Smooth muscle cell (in vitro differentiated cells): ENCODE measurements around the gene KRT77. TPM values are rescaled to one million over a fixed set of nuclear protein-coding genes. Genes with fewer than 3 reads are reported as not detected.
A peak's percentile ranks its signal among the peaks of the same experiment; 100 is the strongest.

ENCODE experiments used
- DNase-seq: peaks from one replicate; lab custom pipeline; 2025; ENCODE audit not compliant: unreplicated experiment; lab: John Stamatoyannopoulos, UW
- H2AFZ ChIP-seq: fragments of 200-600 bp; sonication (generic); 2 replicates; pipeline ENCODE4 v1.6.0; 2016; ENCODE audit warnings: antibody characterized with exemption, low read depth, mild to moderate bottlenecking
- H3F3A ChIP-seq: fragments of 200-600 bp; sonication (generic); 2 replicates; pipeline ENCODE4 v1.6.0; 2017; ENCODE audit warnings: antibody characterized with exemption, low read depth
- H3K27ac ChIP-seq: fragments of 200-600 bp; sonication (generic); 2 replicates; pipeline ENCODE4 v1.5.1; 2016; ENCODE audit warnings: low read depth, mild to moderate bottlenecking
- H3K27me3 ChIP-seq: fragments of 200-600 bp; sonication (generic); 2 replicates; pipeline ENCODE4 v1.6.1; 2016; ENCODE audit warnings: low read depth, mild to moderate bottlenecking
- H3K36me3 ChIP-seq: fragments of 200-600 bp; sonication (generic); 2 replicates; pipeline ENCODE4 v1.5.1; 2016; ENCODE audit warnings: low read depth
- H3K4me1 ChIP-seq: fragments of 200-600 bp; sonication (generic); 2 replicates; pipeline ENCODE4 v1.5.1; 2016; ENCODE audit warnings: low read depth
- H3K4me2 ChIP-seq: fragments of 200-600 bp; sonication (generic); 2 replicates; pipeline ENCODE4 v1.6.0; 2016; ENCODE audit warnings: mild to moderate bottlenecking
- H3K4me3 ChIP-seq: fragments of 200-600 bp; sonication (generic); 2 replicates; pipeline ENCODE4 v1.5.1; 2016; ENCODE audit warnings: mild to moderate bottlenecking
- H3K79me2 ChIP-seq: fragments of 200-600 bp; sonication (generic); 2 replicates; pipeline ENCODE4 v1.6.0; 2016; ENCODE audit warnings: low read depth, mild to moderate bottlenecking
- H3K9ac ChIP-seq: fragments of 200-600 bp; sonication (generic); 2 replicates; pipeline ENCODE4 v1.6.0; 2016; ENCODE audit warnings: low read depth
- H3K9me3 ChIP-seq: fragments of 200-600 bp; sonication (generic); replicated peaks from 2 replicates; pipeline ENCODE4 v1.5.1; 2016; ENCODE audit warnings: low read depth
- H4K20me1 ChIP-seq: fragments of 200-600 bp; sonication (generic); 2 replicates; pipeline ENCODE4 v1.6.0; 2016; ENCODE audit warnings: low read depth
- WGBS: methylation state at CpG from one replicate; pipeline ENCODE4 v1.1.7; 2016; ENCODE audit warnings: low lambda C conversion rate; 5-methylcytosine and 5-hydroxymethylcytosine counted together
- polyA plus RNA-seq: library from polyadenylated mRNA; unstranded; fragments of >200 nt; fragmentation: Nextera tagmentation; extraction: Ambion mirVana; gene quantifications from 2 replicates; pipeline ENCODE4 v1.2.1, GENCODE V29; 2016
- total RNA-seq: library from RNA; depleted of rRNA; stranded (reverse); fragments of >200 nt; gene quantifications from 2 replicates; pipeline ENCODE4 v1.2.3, GENCODE V29; 2014
- TF ChIP-seq, protein P1 (sequence below): fragments of 200-600 bp; sonication (generic); IDR thresholded peaks from 2 replicates; pipeline ENCODE4 v1.5.1; 2017; ENCODE audit warnings: borderline replicate concordance, mild to moderate bottlenecking, antibody characterized with exemption; ENCODE audit not compliant: insufficient read depth, poor library complexity, severe bottlenecking

KRT77 gene
- total and polyA plus RNA-seq, 2 experiments from 2014 or later: 3.8 TPM; not detected in 1

DNA sequence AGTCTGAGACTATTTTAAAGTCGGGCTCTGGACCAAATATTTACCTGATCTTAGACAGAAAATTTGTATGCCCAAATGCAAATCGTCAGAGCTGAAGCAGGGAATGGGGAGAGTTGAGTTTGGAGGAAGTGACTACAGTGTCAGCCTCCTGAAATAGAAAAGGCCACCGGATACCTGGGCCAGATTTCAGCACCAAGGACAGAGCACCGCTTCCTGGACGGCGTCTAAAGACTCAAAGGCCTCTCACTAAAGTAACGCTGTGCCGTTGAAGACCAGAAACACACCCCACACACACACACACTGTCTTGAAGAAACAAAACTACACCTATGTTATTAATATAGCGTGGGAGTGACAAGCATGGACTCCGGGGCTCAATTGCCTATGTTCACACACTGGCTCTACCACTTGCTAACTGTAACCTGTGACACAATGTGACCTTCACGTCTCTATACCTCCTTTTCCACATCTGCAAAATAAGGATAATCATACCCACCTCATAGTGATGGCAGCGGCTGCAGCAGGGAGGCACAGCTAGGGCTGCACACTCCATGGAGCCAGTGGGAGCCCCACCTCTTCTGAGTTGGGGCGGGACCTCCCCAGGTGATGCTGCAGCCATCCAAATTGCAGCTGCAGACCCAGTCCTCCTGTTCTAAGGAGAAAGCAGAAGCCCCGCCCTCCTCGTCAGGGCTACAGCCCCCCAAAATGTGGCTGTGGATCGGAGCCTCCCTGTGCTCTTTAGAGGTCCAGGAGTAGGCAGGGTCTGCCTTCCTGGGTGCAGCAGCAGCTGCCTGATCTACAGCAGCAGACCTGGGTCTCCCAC lies 38.3 kb upstream of the KRT77 start:
- H3K9me3 ChIP-seq: no peaks in the 10 kb centered on the region
- H3K27me3 ChIP-seq: peaks cover 21% of the 10 kb centered on the region
- TF ChIP-seq, protein P1, sequence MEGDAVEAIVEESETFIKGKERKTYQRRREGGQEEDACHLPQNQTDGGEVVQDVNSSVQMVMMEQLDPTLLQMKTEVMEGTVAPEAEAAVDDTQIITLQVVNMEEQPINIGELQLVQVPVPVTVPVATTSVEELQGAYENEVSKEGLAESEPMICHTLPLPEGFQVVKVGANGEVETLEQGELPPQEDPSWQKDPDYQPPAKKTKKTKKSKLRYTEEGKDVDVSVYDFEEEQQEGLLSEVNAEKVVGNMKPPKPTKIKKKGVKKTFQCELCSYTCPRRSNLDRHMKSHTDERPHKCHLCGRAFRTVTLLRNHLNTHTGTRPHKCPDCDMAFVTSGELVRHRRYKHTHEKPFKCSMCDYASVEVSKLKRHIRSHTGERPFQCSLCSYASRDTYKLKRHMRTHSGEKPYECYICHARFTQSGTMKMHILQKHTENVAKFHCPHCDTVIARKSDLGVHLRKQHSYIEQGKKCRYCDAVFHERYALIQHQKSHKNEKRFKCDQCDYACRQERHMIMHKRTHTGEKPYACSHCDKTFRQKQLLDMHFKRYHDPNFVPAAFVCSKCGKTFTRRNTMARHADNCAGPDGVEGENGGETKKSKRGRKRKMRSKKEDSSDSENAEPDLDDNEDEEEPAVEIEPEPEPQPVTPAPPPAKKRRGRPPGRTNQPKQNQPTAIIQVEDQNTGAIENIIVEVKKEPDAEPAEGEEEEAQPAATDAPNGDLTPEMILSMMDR: no peak
- no peaks in the 10 kb centered on the region for H3K4me1 ChIP-seq
- H3K27ac ChIP-seq: no peak overlapping the region
- peak; percentile 29 for DNase-seq
- no peaks in the 10 kb centered on the region for H3K36me3 ChIP-seq
- H3K4me3 ChIP-seq: no peak overlapping the region
- no peaks in the 10 kb centered on the region for H4K20me1 ChIP-seq
- H3K4me2 ChIP-seq: no peak overlapping the region
- WGBS: 26% methylated on average over 16 of the region's 16 CpGs
- no peak overlapping the region for H3K9ac ChIP-seq
- H2AFZ ChIP-seq: no peak overlapping the region
- H3F3A ChIP-seq: no peaks in the 10 kb centered on the region
- no peaks in the 10 kb centered on the region for H3K79me2 ChIP-seq

DNA sequence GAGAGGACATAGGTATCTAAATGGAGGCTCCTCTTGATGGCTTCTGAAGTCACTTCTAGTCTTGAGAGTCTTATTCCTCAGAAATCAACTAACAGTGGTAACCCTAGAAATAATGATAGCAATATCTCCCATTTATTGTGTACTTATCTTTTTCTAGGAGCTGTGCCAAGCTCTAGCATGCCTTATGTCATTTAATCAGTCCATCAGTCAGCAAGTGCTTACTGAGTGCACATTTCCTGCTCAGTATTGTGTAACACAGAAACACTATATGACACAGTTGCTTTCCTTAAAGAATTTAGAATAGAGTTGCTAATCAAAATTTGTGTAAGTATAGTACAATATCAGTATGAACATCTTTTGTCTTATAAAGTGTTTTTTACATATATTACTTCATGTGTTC lies 37.3 kb upstream of the KRT77 start:
- Histone ChIP-seq H4K20me1 (no peaks in the 10 kb centered on the region), H3K4me1 (no peaks in the 10 kb centered on the region), H3K4me3 (no peak overlapping the region), H3K4me2 (no peak overlapping the region), H3K79me2 (no peaks in the 10 kb centered on the region), H2AFZ (no peak overlapping the region), H3K27me3 (peaks cover 18% of the 10 kb centered on the region), H3K36me3 (no peaks in the 10 kb centered on the region), H3K9me3 (no peaks in the 10 kb centered on the region), H3K9ac (no peak overlapping the region), H3K27ac (no peak overlapping the region), H3F3A (no peaks in the 10 kb centered on the region)
- no peak for DNase-seq
- TF ChIP-seq, protein P1: no peak

DNA sequence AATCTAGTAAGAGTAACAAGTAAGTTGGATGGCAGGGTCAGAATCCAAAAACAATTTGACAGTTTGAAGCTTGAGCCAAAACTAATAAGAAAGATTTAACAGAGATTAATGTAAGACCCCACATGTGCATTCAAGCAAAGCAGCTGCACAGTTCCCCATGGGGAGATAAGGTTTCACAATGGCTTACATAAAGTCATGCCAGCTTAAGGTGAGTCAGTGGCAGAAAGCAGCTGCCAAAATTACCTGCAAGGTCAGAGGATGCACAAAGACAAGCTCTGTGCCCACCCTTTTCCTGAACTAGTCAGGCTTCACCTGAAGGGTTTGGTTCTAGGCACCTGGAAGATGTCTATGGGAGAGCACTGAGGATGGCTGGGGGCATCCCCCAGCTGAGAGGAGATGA lies 36.6 kb upstream of the KRT77 start:
- no peak overlapping the region for H3K27ac ChIP-seq
- no peaks in the 10 kb centered on the region for H3K79me2 ChIP-seq
- no peaks in the 10 kb centered on the region for H3K9me3 ChIP-seq
- TF ChIP-seq, protein P1: no peak
- no peak overlapping the region for H2AFZ ChIP-seq
- H3K27me3 ChIP-seq: peaks cover 16% of the 10 kb centered on the region
- no peaks in the 10 kb centered on the region for H4K20me1 ChIP-seq
- DNase-seq: no peak
- no peak overlapping the region for H3K9ac ChIP-seq
- no peaks in the 10 kb centered on the region for H3K36me3 ChIP-seq
- H3K4me2 ChIP-seq: no peak overlapping the region
- no peaks in the 10 kb centered on the region for H3F3A ChIP-seq
- no peaks in the 10 kb centered on the region for H3K4me1 ChIP-seq
- H3K4me3 ChIP-seq: no peak overlapping the region
